ENCODE data around the gene PEAK1. TPM values are rescaled to one million over a fixed set of nuclear protein-coding genes. Genes with fewer than 3 reads are reported as not detected.

The PEAK1 gene
- polyA plus RNA-seq, 2 of the 4 experiments (the other 2 are of a cell fraction), result 7.5 to 13.7 TPM

DNA sequence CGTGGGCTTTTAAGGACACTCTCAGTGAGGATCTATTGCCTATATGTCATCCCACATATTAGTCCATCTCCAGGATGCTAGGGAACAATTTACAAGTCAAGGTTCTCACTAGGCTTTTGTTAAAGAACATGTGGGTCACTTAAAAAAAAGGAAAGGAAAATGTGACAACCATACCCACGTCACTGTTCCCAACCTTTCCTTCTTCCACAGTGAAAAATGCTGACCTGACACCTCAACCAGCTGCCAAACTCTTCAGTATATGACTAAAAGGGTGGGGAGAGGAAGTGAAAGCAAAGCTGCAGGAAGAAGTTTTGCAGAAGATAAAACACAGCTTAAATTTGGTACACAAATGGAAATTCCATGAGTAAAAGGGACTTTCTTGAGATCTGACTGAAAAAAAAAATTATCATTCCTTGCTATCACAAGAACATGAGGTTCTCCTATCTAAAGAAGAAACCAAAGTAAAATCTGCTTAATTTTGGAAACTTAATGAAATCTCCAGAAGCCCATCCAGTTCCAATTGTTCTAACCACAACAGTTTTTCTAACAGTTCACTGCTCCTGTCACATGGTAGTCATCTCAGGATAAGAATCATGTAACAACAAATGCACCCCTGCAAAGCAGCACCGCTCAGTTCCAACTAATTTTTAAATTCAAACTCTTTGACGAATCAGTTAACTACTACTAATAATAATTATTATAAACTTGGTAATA is 232.0 kb downstream of the PEAK1 start:
- no peaks in the 10 kb centered on the region for H3K9me3 ChIP-seq
- H3K27ac ChIP-seq, result no peak overlapping the region
- FAIRE-seq (no peak), DNase-seq (ENCODE audit: low read depth in 1 of 2, low spot score in 1 of 2) (no peak), ATAC-seq (no peak)
- no peak overlapping the region for H3K4me3 ChIP-seq
- H3K4me1 ChIP-seq, result peaks cover 5% of the 10 kb centered on the region; the same call in 1 of the 3 replicates
- POLR2A ChIA-PET, result interaction anchor here (0.6 to 1.9 kb wide), 2 partner anchors 289 to 355 kb away, joined by 3 to 5 read pairs; no protein-coding TSS in a partner anchor
- 69% methylated on average over 4 of the region's 4 CpGs for WGBS (ENCODE audit: missing lambda C conversion rate)
- peak; percentile 70 for TF ChIP-seq MAFK (IDR thresholded peaks at IDR 0.05; ENCODE audit: partially characterized antibody)
- TF ChIP-seq, protein P1, sequence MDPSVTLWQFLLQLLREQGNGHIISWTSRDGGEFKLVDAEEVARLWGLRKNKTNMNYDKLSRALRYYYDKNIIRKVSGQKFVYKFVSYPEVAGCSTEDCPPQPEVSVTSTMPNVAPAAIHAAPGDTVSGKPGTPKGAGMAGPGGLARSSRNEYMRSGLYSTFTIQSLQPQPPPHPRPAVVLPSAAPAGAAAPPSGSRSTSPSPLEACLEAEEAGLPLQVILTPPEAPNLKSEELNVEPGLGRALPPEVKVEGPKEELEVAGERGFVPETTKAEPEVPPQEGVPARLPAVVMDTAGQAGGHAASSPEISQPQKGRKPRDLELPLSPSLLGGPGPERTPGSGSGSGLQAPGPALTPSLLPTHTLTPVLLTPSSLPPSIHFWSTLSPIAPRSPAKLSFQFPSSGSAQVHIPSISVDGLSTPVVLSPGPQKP (IDR thresholded peaks at IDR 0.05; ENCODE audit: low read depth, low read length), result no peak
- no peak for TF ChIP-seq CBX2 (IDR thresholded peaks at IDR 0.05; ENCODE audit: borderline replicate concordance, low read depth)
- TF ChIP-seq, protein P2, sequence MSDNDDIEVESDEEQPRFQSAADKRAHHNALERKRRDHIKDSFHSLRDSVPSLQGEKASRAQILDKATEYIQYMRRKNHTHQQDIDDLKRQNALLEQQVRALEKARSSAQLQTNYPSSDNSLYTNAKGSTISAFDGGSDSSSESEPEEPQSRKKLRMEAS (IDR thresholded peaks at IDR 0.05), result no peak
- no peak for TF ChIP-seq EHMT2 (IDR thresholded peaks at IDR 0.05; ENCODE audit: low read depth)
- TF ChIP-seq, protein P3, sequence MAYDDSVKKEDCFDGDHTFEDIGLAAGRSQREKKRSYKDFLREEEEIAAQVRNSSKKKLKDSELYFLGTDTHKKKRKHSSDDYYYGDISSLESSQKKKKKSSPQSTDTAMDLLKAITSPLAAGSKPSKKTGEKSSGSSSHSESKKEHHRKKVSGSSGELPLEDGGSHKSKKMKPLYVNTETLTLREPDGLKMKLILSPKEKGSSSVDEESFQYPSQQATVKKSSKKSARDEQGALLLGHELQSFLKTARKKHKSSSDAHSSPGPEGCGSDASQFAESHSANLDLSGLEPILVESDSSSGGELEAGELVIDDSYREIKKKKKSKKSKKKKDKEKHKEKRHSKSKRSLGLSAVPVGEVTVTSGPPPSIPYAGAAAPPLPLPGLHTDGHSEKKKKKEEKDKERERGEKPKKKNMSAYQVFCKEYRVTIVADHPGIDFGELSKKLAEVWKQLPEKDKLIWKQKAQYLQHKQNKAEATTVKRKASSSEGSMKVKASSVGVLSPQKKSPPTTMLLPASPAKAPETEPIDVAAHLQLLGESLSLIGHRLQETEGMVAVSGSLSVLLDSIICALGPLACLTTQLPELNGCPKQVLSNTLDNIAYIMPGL (CRISPR knock-in tag; IDR thresholded peaks at IDR 0.05; ENCODE audit: borderline replicate concordance), result no peak
- CTCF ChIA-PET, result interaction anchor here (1.1 to 6.3 kb wide), 9 partner anchors 9 to 445 kb away, joined by 3 to 49 read pairs (median 8); no protein-coding TSS in a partner anchor
- no peak overlapping the region for H3K4me2 ChIP-seq

DNA sequence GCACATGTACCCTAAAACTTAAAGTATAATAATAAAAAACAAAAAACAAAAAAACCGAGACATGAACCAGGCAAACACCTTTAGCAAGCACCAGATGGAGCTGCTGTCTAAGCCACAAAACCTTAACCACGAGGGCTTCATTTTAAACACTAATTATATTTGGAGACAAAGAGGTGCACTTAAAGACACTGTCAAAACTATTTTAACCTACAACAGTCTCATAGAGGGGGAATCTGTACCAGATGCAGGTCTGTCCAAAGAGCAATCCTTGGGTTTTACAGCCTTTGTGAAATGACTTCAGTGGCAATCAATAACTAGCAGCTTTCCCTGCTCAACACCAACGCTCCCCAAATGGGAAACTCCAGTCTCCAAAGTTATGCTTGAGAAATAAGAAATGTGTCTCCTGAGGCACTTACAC is 233.3 kb downstream of the PEAK1 start:
- H3K4me2 ChIP-seq, result no peak overlapping the region
- no peak overlapping the region for H3K27ac ChIP-seq
- CTCF ChIA-PET, result interaction anchor here (0.6 to 6.3 kb wide), 20 partner anchors 10 to 633 kb away, joined by 3 to 49 read pairs (median 4); partner anchors contain the start of gene LINGO1
- no peaks in the 10 kb centered on the region for H3K9me3 ChIP-seq
- POLR2A ChIA-PET, result interaction anchor here (0.6 to 1.9 kb wide), 2 partner anchors 305 to 357 kb away, joined by 3 to 5 read pairs; no protein-coding TSS in a partner anchor
- DNase-seq (ENCODE audit: low read depth in 1 of 2, low spot score in 1 of 2), result peak in 1 of 2 experiments; percentile 42
- ATAC-seq, result peak in 1 of 2 experiments; percentile 50; a peak in 1 of 6 replicates
- no peak for TF ChIP-seq PHF8 (IDR thresholded peaks at IDR 0.05; ENCODE audit: borderline replicate concordance, low read depth)
- peak; percentile 77 to 78 for TF ChIP-seq RAD21 (conservative IDR thresholded peaks at IDR 0.05 in 1 of 2, IDR thresholded peaks at IDR 0.05 in 1 of 2)
- TF ChIP-seq, protein P4, sequence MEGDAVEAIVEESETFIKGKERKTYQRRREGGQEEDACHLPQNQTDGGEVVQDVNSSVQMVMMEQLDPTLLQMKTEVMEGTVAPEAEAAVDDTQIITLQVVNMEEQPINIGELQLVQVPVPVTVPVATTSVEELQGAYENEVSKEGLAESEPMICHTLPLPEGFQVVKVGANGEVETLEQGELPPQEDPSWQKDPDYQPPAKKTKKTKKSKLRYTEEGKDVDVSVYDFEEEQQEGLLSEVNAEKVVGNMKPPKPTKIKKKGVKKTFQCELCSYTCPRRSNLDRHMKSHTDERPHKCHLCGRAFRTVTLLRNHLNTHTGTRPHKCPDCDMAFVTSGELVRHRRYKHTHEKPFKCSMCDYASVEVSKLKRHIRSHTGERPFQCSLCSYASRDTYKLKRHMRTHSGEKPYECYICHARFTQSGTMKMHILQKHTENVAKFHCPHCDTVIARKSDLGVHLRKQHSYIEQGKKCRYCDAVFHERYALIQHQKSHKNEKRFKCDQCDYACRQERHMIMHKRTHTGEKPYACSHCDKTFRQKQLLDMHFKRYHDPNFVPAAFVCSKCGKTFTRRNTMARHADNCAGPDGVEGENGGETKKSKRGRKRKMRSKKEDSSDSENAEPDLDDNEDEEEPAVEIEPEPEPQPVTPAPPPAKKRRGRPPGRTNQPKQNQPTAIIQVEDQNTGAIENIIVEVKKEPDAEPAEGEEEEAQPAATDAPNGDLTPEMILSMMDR (IDR thresholded peaks at IDR 0.05), result peak; percentile 63
- peak; percentile 68 for TF ChIP-seq SMC3 (IDR thresholded peaks at IDR 0.05)
- no peak overlapping the region for H3K4me3 ChIP-seq
- 52% methylated on average over 3 of the region's 3 CpGs for WGBS (ENCODE audit: missing lambda C conversion rate)
- no peak for FAIRE-seq
- peaks cover 5% of the 10 kb centered on the region; the same call in 1 of the 3 replicates for H3K4me1 ChIP-seq

DNA sequence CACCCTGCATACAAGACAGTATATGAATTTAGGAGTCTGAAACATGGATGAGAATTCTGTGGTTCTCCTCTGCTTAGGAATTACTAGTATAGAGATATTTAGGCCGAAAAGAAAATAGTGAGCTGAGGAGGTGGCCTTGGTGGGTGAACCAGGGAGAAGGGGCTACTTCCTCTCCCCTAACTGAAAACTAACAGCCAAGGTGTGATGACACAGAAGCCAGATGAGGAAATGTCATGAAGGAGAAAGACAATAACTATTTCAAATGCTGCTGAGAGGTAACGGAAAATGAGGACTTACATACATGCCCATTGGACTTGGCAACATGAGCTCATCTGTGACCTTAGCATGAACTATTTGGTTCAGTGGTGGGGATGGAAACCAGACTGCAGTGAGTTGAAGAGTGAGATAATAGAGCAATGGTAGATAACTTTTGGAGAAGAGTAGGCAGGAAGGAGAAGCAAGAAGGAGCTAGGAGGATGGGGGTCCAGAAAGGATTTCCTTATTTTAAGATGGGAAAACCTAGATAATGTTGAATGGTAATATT is 234.6 kb downstream of the PEAK1 start:
- Histone ChIP-seq H3K4me2 (no peak overlapping the region), H3K4me3 (no peak overlapping the region), H3K9me3 (no peaks in the 10 kb centered on the region), H3K27ac (no peak overlapping the region), H3K4me1 (peaks cover 5% of the 10 kb centered on the region; the same call in 1 of the 3 replicates)
- no peak for FAIRE-seq
- POLR2A ChIA-PET, result no interaction called here
- 92% methylated on average over 2 of the region's 2 CpGs for WGBS (ENCODE audit: missing lambda C conversion rate)
- ATAC-seq, result no peak
- DNase-seq (ENCODE audit: low read depth in 1 of 2, low spot score in 1 of 2), result no peak
- CTCF ChIA-PET, result interaction anchor here (0.7 to 6.3 kb wide), 8 partner anchors 8 to 358 kb away, joined by 3 to 49 read pairs (median 4); no protein-coding TSS in a partner anchor
- TF ChIP-seq CEBPB (IDR thresholded peaks at IDR 0.05), result no peak
- no peak for TF ChIP-seq EP300 (IDR thresholded peaks at IDR 0.05)
- no peak for TF ChIP-seq FOSB (CRISPR knock-in tag; IDR thresholded peaks at IDR 0.05)
- TF ChIP-seq RARB (CRISPR knock-in tag; IDR thresholded peaks at IDR 0.05), result no peak
- TF ChIP-seq MAZ (IDR thresholded peaks at IDR 0.05; ENCODE audit: borderline replicate concordance, low read depth, low read length), result no peak
- TF ChIP-seq HOXA7 (CRISPR knock-in tag; IDR thresholded peaks at IDR 0.05), result no peak
- TF ChIP-seq ZC3H11A (IDR thresholded peaks at IDR 0.05), result no peak
- TF ChIP-seq PHF8 (IDR thresholded peaks at IDR 0.05; ENCODE audit: borderline replicate concordance, low read depth), result no peak
- TF ChIP-seq, protein P5, sequence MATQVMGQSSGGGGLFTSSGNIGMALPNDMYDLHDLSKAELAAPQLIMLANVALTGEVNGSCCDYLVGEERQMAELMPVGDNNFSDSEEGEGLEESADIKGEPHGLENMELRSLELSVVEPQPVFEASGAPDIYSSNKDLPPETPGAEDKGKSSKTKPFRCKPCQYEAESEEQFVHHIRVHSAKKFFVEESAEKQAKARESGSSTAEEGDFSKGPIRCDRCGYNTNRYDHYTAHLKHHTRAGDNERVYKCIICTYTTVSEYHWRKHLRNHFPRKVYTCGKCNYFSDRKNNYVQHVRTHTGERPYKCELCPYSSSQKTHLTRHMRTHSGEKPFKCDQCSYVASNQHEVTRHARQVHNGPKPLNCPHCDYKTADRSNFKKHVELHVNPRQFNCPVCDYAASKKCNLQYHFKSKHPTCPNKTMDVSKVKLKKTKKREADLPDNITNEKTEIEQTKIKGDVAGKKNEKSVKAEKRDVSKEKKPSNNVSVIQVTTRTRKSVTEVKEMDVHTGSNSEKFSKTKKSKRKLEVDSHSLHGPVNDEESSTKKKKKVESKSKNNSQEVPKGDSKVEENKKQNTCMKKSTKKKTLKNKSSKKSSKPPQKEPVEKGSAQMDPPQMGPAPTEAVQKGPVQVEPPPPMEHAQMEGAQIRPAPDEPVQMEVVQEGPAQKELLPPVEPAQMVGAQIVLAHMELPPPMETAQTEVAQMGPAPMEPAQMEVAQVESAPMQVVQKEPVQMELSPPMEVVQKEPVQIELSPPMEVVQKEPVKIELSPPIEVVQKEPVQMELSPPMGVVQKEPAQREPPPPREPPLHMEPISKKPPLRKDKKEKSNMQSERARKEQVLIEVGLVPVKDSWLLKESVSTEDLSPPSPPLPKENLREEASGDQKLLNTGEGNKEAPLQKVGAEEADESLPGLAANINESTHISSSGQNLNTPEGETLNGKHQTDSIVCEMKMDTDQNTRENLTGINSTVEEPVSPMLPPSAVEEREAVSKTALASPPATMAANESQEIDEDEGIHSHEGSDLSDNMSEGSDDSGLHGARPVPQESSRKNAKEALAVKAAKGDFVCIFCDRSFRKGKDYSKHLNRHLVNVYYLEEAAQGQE (IDR thresholded peaks at IDR 0.05), result no peak
- no peak for TF ChIP-seq POLR2A (IDR thresholded peaks at IDR 0.05; ENCODE audit: low read length)
- TF ChIP-seq, protein P6, sequence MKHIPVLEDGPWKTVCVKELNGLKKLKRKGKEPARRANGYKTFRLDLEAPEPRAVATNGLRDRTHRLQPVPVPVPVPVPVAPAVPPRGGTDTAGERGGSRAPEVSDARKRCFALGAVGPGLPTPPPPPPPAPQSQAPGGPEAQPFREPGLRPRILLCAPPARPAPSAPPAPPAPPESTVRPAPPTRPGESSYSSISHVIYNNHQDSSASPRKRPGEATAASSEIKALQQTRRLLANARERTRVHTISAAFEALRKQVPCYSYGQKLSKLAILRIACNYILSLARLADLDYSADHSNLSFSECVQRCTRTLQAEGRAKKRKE (CRISPR knock-in tag; IDR thresholded peaks at IDR 0.05; ENCODE audit: low read depth), result no peak
- TF ChIP-seq HOXB5 (CRISPR knock-in tag; IDR thresholded peaks at IDR 0.05), result no peak

Measured in A549 (cell line).